ENCODE data around the gene TSPEAR.

TSPEAR gene

GRCh38 chr21:44739316-44739715, 27.9 kb upstream of the TSPEAR start:
- no peak for DNase-seq

DNA sequence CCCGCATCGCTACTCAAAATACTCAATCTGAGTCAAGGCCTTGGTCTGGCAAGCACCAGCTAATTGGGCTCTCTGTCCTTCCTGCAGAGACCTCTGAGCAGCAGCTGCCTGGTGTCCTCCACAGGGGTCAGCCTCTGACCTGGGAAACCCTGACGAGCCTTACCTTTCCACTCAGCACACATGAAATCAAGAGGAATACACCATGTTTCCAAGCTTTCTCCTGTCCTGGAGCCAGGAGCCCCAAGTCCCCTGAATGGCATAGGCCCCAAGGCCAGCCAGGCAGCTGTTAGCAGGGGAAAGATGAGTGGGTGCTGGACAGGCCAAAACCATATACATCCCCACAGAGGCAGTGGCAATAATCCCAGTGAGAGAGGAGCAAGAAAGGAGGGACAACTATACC, 27.2 kb upstream of the TSPEAR start:
- no peak for DNase-seq

DNA sequence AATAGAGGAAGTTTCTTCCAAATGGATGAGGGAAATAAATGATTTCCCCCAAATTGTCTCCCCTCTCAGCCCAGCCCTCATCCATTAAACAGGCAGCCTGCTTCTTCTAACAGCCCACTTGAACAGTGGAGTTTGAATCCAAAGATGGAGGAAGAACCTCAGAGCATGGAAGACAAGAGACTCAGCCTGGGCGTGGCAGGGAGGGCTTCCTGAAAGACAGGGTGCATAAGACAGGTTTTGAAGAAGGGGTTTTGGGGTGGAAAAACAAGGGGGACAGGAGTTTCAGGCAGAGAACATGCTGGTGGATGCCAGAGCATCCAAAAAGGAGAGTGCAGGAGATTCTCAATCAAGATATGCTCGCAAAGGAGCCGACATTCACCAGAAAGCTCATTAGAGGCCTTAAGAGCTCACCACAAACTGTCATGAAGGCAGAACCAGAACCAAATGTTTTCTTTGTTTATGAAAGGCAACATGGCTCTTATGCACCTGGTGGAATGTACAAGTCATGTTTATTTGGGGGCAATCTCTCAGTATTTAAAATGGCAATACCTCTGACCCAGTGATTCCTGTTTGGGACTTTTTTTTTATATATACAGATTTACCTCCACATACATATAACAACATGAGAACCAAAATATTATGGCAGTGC, 26.5 kb upstream of the TSPEAR start:
- DNase-seq: no peak

DNA sequence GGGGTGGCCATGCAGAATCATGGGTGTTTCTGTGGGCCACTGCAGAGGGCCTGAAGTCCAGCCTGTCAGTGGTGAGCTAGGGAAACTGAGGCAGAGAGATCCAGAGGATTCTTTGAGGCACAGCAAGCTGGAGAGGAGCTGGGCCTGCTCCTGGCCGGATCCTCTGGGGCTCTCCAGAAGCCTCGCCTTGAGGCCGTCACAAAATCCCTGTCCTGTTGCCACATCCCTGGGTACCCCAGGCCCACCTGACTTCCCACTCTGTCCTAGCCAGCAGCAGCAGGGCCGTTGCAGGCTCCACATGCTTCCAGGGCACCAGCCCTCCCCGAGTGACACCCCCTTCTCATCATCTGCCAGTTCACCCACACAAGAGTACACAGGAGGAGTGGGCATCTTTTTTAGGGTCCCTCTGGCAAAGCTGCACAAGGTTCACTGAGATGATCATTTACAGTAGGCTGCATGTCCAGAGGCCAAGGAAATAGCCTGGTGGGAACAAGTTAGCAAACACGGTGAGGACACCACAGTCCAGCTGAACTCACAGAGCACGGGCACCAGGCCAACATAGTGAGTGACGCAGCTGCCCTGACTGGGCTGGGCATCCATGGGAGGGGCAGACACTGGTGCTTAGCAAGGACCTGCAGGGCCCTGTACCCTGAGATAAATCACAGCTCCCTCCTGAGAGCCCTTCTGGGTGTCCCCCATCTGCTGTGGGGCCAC, 25.1 kb upstream of the TSPEAR start:
- peak; percentile 81 for DNase-seq

DNA sequence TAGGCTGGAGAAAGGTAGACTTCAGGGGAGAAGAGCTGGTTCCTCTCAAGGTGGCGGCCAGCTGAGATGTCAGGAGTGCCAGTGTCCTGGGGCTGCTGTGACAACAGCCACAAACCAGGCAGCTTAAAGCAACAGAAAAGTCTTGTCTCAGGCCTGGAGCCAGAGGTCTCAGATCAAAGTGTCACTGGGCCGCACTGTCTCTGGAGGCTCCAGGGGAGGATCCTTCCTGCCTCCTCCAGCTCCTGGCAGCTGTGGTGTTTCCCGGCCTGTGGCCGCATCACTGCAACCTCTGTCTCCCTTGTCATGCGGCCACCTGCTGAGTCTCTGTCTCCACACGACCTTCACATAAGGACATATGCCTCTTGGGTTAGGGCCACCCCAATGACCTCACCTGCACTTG, 24.4 kb upstream of the TSPEAR start:
- DNase-seq: no peak

DNA sequence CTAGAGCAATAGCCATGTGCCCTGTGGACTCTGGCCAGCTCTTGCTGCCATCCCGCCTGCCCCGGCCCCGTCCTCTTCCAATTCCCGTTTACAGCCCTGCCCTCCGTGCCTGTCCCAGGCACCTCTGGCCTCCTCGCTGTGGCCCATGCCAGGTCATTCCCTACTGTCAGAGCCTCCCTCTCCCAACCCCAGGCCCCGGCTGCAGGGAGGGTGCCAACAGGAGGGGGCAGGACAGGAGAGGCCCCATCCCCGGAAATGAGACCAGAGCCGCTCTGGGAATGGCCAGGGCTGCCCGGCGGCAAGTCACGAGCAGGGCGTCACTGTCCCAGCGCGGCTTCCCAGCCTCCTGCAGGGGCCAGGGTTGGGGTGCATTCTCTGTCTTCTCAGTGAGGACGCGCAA, 23.5 kb upstream of the TSPEAR start:
- no peak for DNase-seq

GRCh38 chr21:44734026-44734745, 22.8 kb upstream of the TSPEAR start:
- no peak for DNase-seq

- no peak for DNase-seq
Measured at GRCh38 chr21:44732956-44733355, 21.6 kb upstream of the TSPEAR start.

DNA sequence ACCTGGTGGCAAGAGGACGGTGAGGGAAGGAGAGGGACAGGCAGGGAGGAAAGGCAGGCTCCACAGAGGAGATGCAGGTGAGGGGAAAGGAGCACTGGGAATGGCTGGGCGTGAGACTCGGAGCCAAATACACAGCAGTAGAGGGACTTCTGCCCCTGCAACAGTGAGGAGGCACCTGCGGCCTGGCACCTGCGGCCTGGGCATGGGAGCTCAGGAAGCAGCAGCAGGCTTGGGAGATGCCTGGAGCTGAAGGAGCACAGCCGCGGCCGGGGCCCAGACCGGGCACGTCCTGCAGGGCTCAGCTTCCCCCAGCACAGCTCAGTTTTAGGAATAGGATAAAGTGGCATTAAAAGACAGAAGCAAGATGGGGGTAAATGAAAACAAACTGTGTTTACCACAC, 20.9 kb upstream of the TSPEAR start:
- no peak for DNase-seq

GRCh38 chr21:44730951-44731579, 19.7 kb upstream of the TSPEAR start:
- no peak for DNase-seq

DNA sequence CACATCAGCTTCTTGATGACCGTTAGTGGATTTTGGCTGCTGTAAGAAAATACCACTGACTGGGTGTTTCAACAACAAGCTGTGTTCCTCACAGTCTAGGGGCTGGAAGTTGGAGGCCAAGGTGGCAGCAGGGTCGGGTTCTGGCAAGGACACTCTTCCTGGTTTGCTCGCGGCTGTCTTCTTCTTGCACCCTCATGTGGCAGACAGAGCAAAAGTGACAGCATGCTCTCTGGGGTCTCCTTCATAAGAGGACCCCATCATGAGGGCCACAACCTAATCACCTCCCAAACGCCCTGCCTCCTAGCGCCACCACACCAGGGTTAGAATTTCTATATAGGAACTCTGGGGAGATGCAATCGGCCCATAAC, 18.6 kb upstream of the TSPEAR start:
- DNase-seq: no peak

- no peak for DNase-seq
Measured at GRCh38 chr21:44729336-44730027, 18.1 kb upstream of the TSPEAR start.

DNA sequence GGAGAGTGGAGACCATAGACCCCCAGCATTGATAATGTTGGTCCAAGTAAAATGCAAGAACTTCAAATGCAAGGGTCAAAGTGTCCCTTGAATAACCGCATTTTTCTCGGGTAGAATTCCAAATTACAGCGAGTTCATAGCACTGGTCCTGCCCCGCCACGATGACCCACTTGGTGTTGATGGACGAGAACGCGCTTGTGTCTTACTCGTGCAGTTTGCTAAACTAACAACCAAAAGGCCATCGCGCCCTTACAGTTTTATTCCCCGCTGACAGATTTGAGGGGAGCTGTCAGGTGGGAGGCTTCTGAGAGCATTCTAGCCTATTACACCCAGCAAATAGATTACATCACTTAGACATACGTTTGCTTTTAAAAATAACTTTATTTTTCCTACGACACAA, 17.3 kb upstream of the TSPEAR start:
- DNase-seq: no peak

DNA sequence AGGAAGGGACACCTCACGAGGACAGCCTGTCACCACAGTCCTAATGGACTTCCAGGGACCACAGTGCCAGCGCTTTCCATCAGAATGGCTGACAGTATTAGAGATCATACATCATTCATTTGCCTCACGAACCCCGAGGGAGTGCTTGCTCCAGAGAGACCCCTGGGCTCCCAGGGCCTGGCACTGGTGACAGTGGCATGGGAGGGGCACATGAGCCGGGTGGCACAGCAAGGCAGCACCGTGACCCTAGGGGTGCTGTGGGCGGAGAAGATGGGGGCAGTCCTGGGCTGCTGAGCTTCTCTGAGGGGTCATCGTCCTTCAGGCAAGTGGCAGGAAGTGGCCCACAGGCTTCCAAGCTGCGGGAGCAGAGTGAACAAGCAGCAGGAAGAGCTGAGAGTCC, 16.4 kb upstream of the TSPEAR start:
- no peak for DNase-seq

- no peak for DNase-seq
Measured at GRCh38 chr21:44727321-44727720, 15.9 kb upstream of the TSPEAR start.

GRCh38 chr21:44726826-44727225, 15.5 kb upstream of the TSPEAR start:
- no peak for DNase-seq

- no peak for DNase-seq
Measured at GRCh38 chr21:44724926-44725325, 13.6 kb upstream of the TSPEAR start.

GRCh38 chr21:44724196-44724595, 12.8 kb upstream of the TSPEAR start:
- DNase-seq: no peak

DNA sequence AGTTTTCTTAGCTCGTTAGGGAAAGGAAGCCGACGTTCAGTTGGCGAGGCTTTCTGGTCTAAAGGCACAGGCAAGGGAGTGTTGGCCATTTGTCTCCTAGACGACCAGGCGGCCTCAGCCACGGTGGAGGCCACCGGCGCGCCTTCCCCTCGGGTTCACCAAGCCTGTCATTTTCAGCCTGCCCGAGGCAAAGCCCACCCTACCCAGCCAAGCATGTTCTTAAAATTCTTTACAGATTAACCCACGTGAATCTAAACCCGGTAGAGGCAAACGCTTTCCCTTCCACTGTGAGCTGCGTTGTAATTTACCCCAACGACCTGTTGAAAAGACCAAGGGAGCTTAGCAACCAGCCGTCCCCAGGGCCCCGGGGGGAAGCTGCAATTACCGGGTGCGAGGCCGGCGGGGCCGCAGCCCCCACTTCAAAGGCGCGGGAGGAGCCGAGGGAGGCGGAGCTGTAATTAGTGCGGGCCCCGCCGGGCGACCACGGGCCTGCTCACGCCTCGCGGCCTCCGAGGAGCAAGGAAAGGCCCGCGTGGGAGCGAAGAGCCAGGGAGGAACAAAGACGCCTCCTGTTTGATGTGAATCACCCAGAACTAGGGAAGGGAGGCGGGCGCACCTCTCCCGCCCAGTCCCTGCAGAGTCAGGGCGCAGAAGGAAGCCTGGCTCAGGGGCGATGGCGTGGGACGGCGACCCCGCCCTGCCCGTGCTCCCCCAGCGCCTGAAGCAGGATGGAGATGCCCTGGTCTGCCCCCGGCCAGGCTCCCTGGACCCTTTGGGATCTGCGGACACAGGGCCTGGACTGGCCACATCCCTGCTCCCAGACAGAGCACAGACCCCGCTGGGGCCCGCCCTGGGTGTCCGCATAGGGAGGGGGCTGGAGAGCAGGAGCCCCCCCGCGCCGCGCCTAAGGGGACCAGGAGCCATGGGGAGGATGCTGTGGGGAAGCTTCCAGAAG, 12.1 kb upstream of the TSPEAR start:
- DNase-seq: peak; percentile 57

DNA sequence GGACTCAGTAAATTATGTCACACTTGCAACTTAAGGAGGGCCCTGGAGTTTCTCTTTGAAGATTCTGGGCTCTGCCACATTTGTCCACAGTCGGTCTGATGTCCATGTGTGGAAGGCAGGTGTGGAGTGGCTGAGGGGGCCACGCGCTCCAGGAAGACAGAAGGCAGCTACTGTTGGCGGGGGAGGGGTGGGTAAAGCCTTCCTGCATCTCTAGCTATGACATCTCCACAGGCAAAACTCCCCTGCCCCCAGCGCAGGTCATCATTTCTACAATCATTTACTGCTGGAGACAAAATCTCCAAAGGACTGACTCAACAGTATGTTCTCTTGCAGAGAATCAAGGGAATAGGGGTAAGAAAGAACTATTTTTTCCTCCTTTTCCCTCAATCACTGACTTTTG, 11.4 kb upstream of the TSPEAR start:
- DNase-seq: no peak

GRCh38 chr21:44720170-44720569, 8.8 kb upstream of the TSPEAR start:
- no peak for DNase-seq

- no peak for DNase-seq
Measured at GRCh38 chr21:44718571-44718970, 7.2 kb upstream of the TSPEAR start.

Measured in NCI-H748 treated with DMSO at 0.1 percent for 48 hours (cell line).